ENCODE results near the gene SUN1. TPM values are rescaled to one million over a fixed set of nuclear protein-coding genes. Genes with fewer than 3 reads are reported as not detected.

Gene SUN1
- total RNA-seq, 1 donor from 2014 or later, result 208 TPM

DNA sequence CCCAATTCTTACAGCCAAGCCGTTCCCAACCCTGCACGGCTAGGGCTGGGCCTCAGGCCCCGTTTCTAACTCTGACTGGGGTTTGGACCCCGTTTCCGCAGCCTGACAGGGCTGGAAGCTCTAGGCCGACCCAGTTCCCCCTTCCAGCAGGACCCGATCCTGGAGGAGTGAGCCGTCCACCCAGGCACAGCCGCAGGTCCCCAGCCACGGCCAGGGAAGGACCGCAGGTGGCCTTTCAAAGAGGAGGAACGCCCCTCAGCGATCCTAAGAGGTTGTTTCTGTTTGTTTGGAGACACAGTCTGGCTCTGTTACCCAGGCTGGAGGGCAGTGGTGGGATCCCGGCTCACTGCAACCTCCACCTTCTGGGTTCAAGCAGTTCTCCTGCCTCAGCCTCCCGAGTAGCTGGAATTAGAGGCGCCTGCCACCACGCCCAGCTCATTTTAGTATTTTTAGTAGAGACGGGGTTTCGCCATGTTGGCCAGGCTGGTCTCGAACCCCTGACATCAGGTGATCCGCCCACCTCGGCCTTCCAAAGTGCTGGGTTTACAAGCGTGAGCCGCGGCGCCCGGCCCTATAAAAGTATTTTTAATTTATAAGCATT, 43.3 kb downstream of the SUN1 start:
- no peak for DNase-seq (ENCODE audit: extremely low read depth, low read depth, low spot score)

DNA sequence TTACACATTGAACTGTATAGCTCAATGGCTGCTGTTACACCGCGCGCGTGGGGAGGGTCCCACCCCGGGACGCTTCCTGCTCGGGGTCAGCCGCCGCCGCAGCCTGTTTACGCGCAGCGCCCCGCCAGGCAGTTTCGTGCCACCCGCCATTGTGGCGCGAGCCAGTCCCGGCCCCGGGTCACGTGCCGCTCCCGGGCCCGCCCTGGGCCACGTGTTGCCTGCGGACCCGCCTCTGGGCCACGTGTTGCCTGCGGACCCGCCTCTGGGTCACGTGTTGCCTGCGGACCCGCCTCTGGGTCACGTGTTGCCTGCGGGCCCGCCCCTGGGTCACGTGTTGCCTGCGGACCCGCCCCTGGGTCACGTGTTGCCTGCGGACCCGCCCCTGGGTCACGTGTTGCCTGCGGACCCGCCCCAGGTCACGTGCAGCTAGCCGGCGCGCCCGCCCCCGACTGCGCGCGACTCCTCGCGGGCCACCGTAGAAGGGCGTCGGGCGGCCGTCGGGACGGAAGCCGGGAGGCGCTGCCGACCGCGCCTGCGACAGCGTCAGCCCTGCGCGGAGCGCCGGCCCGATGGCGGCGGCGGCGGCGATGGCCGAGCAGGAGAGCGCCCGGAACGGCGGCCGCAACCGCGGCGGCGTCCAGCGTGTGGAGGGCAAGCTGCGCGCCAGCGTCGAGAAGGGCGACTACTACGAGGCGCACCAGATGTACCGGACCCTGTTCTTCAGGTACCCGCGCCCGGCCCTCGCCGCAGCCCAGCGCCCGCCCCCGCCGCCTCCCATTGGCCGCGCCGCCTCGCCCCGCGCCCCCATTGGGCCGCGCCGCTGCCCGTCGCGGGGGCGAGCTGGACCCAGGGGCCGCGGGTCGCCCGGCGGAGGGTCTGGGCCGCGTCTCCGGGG, 44.0 kb downstream of the SUN1 start, which contains the start of gene GET4:
GET4 (plus strand) TSS at position 478 of the 895 bp plus-strand sequence; CDS start at position 570, 92 bp downstream.
- peak; percentile 18 for DNase-seq (ENCODE audit: extremely low read depth, low read depth, low spot score)

DNA sequence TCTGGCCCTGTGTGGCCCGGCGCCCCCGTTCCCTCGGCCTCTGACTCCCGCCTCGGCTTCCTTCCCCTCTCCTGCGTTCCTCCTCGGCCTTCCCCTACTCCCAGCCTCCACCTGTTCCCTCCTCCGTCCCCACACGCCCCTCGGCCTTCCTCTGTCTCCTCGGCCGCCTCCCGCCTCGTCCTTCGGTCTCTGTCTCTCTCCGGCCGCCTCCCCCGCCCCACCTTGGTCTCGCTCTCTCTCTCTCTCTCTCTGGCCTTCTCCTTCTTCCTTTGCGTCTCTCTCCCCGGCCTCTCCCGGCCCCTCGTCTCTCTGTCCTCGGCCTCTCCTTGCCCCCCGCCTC, 44.7 kb downstream of the SUN1 start:
- no peak for DNase-seq (ENCODE audit: extremely low read depth, low read depth, low spot score)

DNA sequence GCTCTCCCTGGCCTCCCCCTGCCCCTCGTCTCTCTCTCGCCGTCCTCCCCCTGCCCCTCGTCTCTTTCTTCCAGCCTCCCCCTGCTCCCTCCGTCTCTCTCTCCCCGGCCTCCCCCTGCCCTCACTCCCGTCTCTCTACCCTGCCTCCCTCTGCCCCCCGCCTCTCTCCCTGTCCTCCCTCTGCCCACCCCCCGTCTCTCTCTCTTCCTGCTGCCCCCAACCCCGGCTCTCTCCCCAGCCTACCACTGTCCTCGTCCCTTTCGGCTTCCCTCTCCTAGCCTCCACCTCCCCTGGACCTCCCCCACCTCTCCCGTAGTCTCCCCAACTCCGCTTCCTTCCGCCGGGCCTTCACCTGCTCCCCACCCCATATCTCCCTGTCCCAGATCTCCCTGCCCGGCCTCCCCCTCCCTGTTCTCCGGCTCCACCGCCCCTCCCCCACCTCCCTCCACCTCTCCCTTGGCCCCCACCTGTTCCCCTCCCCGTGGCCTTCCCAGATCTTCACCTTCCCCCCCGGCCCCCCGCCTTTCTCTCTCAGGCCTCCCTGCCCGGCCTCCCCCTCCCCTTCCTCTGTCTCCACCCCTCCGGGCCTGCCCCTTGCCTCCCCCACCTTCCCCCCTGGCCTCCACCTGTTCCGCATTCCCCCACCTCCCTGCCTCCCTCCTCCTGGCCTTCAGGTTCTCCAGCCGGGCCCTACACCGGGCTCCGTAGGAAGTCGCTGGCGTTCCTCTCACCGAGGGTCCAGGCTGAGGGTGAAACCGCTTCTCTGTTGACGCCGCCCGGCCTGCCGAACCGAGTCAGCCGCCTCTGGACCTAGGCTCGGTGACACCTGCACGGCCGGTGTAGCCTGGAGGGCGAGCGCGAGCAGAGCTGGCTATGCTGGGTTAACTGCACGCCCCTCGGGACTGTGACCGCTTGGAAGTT, 45.3 kb downstream of the SUN1 start:
- DNase-seq (ENCODE audit: extremely low read depth, low read depth, low spot score), result no peak

DNA sequence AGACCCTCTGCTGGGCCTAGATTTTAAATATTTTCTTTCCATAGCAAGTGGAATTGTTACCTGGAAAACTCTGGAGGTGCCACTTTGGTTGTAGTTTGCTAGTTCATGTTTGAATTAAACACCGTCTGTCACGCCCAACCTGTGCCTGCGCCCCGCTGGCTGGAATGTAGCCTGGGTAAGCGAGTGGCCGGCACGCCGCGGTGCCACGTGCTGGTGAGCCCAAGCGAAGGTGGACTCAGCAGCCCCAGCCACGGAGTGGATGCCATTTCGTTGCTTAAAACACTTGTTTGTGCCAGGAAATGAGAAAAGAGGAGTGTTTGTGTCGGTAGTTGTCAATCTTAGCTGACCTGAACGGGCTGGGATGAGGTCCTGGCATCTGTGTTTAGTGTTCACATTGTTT, 46.8 kb downstream of the SUN1 start:
- no peak for DNase-seq (ENCODE audit: extremely low read depth, low read depth, low spot score)

DNA sequence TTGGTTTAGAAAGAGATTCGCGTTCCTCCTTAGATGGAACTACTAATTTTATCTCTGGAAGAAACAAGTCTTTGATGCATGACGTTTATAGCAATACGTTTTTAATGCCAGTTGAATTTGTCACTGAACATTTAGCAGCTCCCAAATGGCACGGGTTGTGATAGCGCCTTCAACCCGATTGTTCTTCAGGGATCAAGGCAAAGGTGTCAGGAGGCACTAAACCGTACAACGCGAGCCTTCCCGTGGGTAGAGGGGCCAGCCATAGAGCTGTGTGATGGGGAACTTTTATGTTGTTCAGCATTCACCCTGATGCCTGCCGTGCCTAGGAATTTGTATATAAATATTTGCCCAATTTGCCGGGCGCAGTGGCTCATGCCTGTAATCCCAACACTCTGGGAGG, 47.4 kb downstream of the SUN1 start:
- no peak for DNase-seq (ENCODE audit: extremely low read depth, low read depth, low spot score)

DNA sequence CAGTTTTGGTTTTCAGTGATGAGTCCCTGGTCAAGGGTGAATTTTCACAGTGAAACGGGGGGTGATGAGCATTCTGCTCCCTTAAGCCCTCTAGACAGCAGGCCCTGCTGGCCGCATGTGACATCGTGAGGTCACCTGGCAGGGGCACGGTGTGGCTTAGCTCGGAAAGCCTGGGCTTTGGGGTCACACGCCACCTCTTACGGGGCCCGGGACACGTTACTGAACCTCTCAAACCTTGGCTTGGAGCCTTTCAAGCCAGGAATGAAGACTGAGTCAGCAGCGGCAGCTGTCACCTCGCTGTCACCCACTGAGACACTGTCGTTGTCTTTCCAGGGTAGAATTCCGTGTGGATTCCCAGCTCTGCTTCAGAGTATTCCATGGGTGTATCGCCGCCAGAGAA, 48.2 kb downstream of the SUN1 start:
- DNase-seq (ENCODE audit: extremely low read depth, low read depth, low spot score), result no peak

DNA sequence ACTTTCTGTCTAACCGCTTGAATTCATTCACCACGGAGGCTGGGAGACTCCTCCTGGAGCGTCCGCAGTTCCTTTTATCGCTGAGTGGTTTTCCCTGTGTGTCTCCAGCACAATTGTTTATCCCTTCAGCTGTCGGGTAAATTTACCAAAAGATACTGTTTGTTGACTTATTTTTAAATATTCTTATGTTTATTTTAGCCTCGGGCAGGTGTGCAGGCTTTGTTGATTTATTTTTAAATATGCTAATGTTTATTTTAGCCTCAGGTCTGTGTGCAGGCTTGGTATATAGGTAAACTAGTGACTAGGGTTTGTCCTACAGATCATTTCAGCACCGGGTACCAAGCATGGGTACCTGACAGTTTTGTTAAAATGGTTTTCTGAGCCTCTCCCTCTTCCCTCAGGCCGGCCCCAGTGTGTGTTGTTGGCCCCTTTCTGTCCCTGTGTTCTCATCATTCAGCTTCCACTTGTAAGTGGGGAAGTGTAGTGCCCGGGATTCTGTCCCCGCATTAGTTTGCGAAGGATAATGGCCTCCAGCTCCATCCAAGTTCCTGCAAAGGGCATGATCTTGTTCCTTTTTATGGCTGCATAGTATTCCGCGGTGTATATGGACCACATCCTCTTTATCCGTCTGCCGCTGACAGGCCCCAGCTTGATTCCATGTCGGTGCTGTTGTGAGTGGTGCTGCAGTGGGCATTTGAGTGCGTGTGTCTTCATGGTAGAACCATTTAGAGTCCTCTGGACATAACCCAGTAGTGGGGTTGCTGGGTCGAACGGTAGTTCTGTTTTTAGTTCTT, 49.4 kb downstream of the SUN1 start:
- no peak for DNase-seq (ENCODE audit: extremely low read depth, low read depth, low spot score)

DNA sequence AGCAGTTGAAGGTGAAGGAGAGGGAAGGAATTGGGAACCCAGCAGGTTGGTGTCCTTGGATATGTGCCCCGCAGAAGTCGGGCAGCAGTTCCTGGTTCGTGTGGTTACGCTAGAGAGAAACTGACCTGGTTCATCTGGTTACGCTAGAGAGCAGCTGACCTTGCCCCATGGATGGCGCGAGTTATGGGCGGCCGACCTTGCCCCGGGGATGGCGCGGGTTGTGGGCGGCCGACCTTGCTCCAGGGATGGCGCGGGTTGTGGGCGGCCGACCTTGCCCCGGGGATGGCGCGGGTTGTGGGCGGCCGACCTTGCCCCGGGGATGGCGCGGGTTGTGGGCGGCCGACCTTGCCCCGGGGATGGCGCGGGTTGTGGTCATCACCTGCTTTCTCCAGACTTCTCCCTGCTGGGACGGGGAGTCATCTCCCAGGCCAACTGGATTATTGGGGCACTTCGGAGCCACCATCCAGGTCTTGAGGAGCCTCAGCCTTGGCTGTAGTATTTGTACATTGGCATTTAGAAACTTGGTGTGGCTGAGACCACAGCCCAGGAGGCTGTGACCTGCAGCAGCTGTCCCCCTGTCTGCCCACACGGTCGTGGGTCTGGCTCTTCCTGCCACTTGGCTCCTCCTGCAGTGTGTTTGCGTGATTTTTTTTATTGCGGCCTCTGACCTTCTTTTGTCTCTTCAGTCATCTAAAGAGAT, 50.2 kb downstream of the SUN1 start:
- DNase-seq (ENCODE audit: extremely low read depth, low read depth, low spot score), result no peak

DNA sequence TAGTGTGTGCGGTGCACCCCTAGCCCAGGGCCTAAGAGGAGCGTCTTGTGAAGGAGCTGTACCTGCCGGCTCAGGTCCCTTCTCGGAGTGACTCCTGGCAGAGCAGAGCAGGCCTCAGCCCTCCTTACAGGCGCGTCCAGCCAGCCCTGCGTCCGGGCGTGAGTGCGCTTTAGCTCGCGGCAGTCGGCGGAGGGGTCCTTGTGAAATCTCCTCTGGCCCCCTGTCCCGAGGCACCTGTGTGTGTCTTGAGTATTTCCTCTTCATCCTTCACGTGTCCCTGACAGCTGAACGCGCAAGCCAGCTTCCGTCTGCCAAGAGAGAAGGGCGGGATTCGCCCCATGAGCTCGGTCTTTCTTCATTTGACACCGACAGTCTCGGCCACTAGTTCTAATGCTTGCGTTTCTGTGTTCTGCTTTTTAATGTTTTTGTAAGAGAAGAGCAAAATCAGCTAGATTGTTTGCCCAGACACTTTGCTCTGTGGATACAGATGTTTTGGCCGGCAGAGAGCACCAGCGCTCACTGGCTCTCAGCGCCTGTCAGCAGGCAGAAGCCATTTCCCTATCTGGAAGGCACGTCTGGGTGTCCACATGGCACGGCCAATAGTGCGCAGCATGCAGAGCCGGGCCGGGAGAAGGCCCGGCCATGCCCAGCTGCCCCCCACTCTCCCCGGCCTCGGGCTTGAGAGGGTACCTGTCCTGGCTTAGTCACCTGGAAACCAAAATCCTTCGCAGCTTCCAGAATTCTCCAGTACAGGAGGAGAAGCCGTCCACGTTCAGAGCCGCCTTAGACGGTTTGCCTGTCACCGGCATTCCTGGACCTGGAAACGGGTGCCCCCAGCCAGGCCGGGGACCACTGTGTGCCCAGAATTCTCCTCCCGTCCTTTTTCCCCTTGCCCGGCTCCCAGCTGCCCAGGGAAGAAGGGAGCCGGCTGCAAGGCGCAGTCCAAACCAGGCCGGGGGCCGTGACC, 51.1 kb downstream of the SUN1 start:
- no peak for DNase-seq (ENCODE audit: extremely low read depth, low read depth, low spot score)

DNA sequence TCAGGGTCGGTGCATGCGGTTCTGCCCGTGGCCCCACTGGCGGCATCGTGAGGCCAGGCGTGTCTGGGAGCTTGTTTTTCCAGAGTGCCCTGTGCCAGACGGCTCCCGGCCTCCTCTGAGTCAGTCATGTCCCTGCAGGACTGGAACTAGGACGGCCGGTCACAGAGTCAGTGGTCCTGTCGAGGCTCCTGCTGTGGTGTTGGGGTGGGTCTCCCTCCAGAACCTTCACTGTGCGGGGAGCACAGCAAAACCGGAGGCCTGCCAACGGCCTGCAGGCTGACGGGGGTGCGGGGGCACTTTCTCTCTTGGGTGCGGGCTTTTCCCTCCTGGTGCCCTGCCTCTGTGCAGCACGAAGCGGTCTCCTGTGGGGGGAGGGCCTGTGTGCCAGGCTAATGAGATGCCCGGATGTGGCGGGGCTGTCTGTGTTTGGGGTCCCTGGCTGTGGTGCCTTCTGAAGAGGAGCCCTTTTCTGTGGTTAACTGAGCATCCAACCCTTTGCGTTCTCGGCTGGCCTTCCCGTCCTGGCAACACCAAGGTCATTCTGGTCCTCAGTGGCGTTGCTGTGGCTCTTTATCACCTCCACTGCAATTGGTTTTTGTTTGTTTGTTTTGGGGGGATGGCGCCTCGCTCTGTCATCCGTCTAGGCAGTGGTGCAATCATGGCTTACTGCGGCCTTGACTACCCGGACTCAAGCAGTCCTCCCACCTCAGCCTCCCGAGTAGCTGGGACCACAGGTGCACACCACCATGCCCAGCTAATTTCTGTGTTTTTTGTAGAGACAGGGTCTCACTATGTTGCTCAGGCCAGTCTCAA, 52.1 kb downstream of the SUN1 start:
- no peak for DNase-seq (ENCODE audit: extremely low read depth, low read depth, low spot score)

DNA sequence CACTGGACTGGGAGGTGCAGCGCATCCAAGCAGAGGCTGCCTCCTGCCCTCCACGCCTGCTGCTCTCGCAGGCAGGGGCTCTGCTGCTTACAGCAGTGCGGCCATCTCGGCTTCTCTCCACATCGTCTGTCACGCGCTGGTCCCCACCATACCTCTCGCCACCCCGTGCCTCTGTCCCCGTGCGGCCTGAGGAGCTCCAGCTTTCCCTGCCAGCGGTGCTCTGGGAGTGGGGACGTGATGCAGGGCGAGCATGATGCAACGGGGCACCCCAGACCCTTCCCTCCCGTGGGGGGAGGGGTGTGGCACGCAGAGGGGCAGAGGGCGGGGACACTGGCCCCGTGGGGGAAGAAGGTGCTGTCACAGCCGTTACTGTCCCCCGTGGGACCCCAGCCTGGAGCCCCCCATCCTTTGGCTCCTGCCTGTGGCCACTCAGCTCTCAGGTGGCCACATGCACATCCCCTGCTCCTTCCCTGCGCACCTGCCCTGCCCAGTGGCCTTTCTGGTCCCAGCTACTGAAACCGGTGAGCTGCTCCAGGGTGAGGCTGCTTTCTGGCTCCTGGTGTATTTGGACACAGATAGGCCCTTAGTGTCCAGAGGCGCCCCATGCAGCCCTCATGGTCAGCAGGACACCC, 53.1 kb downstream of the SUN1 start:
- no peak for DNase-seq (ENCODE audit: extremely low read depth, low read depth, low spot score)

DNA sequence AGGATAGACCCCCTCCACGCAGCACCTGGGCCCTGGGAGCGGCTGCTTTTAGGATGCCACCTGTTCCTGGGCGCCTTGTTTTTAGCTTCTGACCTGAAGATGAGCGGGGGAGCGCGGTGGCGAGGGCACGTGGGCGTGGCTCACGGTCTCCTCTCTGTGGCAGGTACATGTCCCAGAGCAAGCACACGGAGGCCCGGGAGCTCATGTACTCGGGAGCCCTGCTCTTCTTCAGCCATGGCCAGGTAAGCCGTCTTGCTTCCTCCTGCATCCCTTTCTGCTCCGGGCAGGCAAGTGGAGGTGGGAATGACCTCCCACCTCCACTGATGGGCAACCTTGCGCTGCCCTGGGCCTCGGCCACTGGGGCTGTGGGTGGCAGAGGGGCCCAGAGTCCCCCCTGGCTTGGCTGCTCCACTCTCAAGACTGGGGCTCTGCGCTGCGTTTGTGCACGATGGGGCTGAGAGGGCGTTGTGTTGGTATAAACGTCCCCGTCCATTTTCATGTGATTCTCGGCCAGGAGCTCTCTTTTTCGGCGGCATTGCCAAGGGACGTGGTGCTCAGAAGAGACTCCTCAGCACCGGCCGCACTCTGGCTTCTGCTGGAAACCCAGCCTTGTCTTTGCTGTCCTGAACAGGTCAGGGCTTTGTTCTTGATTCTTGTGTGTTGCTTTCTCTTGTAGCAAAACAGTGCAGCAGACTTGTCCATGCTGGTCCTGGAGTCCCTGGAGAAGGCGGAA, 53.8 kb downstream of the SUN1 start:
- no peak for DNase-seq (ENCODE audit: extremely low read depth, low read depth, low spot score)

DNA sequence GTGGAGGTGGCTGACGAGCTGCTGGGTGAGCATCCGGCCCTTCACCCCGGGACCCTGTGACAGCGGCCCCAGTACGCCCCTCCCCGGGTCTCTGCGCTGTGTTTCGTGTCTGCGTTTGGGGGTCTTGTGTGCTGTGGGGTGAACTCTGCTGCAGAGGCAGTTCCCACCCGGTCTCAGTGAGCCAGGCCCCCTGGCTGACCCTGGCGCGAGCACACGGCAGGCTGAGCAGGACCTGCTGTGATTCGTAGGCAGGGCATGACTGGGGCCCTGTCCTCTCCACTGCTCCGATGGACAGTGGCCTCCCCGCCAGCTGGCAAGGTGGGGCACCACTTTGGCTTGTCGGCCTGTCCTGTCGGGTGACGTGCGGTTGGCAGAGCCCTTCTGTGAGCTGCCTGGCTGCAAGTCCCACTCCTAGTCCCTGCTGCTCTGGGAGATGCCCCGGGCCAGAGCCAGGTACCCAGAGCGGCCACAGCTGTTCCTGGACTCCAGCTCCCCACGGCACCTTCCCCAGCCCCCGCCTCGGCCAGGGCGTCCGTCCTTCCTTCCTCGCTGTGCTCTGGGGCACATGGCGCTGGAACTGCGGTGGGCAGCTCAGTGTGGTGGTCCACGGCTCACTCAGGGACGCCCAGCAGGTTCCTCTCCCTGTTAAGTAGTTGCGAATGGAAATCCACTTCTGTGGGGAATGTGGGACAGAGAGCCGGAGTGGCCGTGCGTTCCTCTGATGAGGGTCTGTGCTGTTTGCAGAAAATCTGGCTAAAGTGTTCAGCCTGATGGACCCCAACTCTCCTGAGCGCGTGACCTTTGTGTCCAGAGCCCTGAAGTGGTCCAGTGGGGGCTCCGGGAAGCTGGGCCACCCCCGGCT, 54.6 kb downstream of the SUN1 start:
- DNase-seq (ENCODE audit: extremely low read depth, low read depth, low spot score), result no peak

DNA sequence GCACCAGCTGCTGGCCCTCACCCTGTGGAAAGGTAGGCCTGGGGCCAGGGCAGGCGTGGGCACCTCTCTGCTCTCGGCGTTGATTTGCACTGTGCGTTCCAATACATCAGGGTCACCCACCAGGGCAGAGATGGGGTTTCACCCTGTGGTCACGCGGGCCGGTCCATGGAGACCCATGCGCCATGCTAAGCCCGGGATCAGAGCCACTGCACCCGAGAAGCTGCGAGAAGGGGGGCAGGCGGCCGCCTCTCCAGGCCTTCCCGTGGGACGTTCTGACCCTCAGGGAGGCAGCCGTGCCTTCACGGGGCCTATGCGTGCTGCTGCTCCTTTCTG, 55.2 kb downstream of the SUN1 start:
- no peak for DNase-seq (ENCODE audit: extremely low read depth, low read depth, low spot score)
